T-helper 1 cell treated with Interleukin-12 subunit alpha and Interleukin-12 subunit beta and Interleukin-4 antibody, amounts not matched to agents 30 ng/mL and 1 ng/mL, for 36 hours (primary cell): Measurements from ENCODE around the gene NRXN2. TPM values are rescaled to one million over a fixed set of nuclear protein-coding genes. Genes with fewer than 3 reads are reported as not detected.

Experiments used
- intact Hi-C: fragments of 100-400 bp; cut with micrococcal nuclease; formaldehyde crosslinking; loops from one replicate; pipeline ENCODE4 v1.15.1; 2024
- total RNA-seq: library from RNA; stranded (reverse); gene quantifications from 2 replicates; pipeline ENCODE4 v1.2.3, GENCODE V29; 2022

The NRXN2 gene
- total RNA-seq, 1 donor from 2014 or later, result 1.3 TPM

- intact Hi-C loops, result no loop called here
These were observed 85.5 kb downstream of the NRXN2 start for GRCh38 chr11:64637334-64638017.

- intact Hi-C loops, result no loop called here
These were observed 89.3 kb downstream of the NRXN2 start for GRCh38 chr11:64633555-64634159.

GRCh38 chr11:64632654-64633053, 90.3 kb downstream of the NRXN2 start:
- intact Hi-C loops, result no loop called here

GRCh38 chr11:64632237-64632636, 90.8 kb downstream of the NRXN2 start:
- intact Hi-C loops, result no loop called here

- intact Hi-C loops, result no loop called here
These were observed 91.3 kb downstream of the NRXN2 start for GRCh38 chr11:64631675-64632074.

- intact Hi-C loops, result no loop called here
These were observed 93.0 kb downstream of the NRXN2 start for GRCh38 chr11:64629796-64630562.

- intact Hi-C loops, result no loop called here
These were observed 93.9 kb downstream of the NRXN2 start for GRCh38 chr11:64629103-64629502.

- intact Hi-C loops, result no loop called here
These were observed 94.4 kb downstream of the NRXN2 start for GRCh38 chr11:64628596-64628995.

GRCh38 chr11:64627371-64627770, 95.6 kb downstream of the NRXN2 start:
- intact Hi-C loops, result no loop called here

GRCh38 chr11:64626637-64627036, 96.4 kb downstream of the NRXN2 start:
- intact Hi-C loops, result no loop called here

GRCh38 chr11:64624883-64625481, 98.0 kb downstream of the NRXN2 start:
- intact Hi-C loops, result no loop called here

- intact Hi-C loops, result no loop called here
These were observed 100.3 kb downstream of the NRXN2 start for GRCh38 chr11:64622681-64623080.

GRCh38 chr11:64621283-64622019, 101.5 kb downstream of the NRXN2 start:
- intact Hi-C loops, result no loop called here

- intact Hi-C loops, result no loop called here
These were observed 102.5 kb downstream of the NRXN2 start for GRCh38 chr11:64620381-64620971.

- intact Hi-C loops, result no loop called here
These were observed 103.1 kb downstream of the NRXN2 start for GRCh38 chr11:64619811-64620380.

GRCh38 chr11:64619196-64619595, 103.8 kb downstream of the NRXN2 start:
- intact Hi-C loops, result no loop called here

- intact Hi-C loops, result no loop called here
These were observed 106.2 kb downstream of the NRXN2 start for GRCh38 chr11:64616817-64617216.

- intact Hi-C loops, result no loop called here
These were observed 108.1 kb downstream of the NRXN2 start for GRCh38 chr11:64614917-64615316.

GRCh38 chr11:64613648-64614047, 109.3 kb downstream of the NRXN2 start:
- intact Hi-C loops, result no loop called here

- intact Hi-C loops, result no loop called here
These were observed 110.9 kb downstream of the NRXN2 start for GRCh38 chr11:64611869-64612646.
